Epithelial cell of proximal tubule (primary cell): Measurements from ENCODE around the gene TARS1. TPM values are rescaled to one million over a fixed set of nuclear protein-coding genes. Genes with fewer than 3 reads are reported as not detected.

Experiments used
- DNase-seq: peaks from one replicate; pipeline ENCODE4 v3.0.0-alpha.2; 2011; ENCODE audit warnings: low read depth
- H3K4me3 ChIP-seq: 2 replicates; pipeline ENCODE4 v1.5.1; 2011; ENCODE audit warnings: low read depth, mild to moderate bottlenecking, low read length
- CTCF ChIP-seq: conservative IDR thresholded peaks from 2 replicates; pipeline ENCODE4 v1.5.1; 2012; ENCODE audit warnings: low read depth, mild to moderate bottlenecking, low read length
- total RNA-seq: library from RNA; depleted of rRNA; stranded (reverse); fragments of >200 nt; gene quantifications from 2 replicates; pipeline ENCODE4 v1.2.3, GENCODE V29; 2015

The TARS1 gene
- total RNA-seq, 1 donor from 2014 or later, result 182 TPM

GRCh38 chr5:33438996-33439395 lies 1.8 kb upstream of the TARS1 start:
- H3K4me3 ChIP-seq, result peak overlapping the region; percentile 66
- no peak for DNase-seq
- no peak for TF ChIP-seq CTCF

- no peak for TF ChIP-seq CTCF
- peak overlapping the region; percentile 66 for H3K4me3 ChIP-seq
- no peak for DNase-seq
Observed at GRCh38 chr5:33439905-33440481, 772 bp upstream of the TARS1 start.

- peak; percentile 23 for DNase-seq
- TF ChIP-seq CTCF, result no peak
- H3K4me3 ChIP-seq, result peak overlapping the region; percentile 66
Observed at GRCh38 chr5:33441241-33442177, 744 bp downstream of the TARS1 start.

DNA sequence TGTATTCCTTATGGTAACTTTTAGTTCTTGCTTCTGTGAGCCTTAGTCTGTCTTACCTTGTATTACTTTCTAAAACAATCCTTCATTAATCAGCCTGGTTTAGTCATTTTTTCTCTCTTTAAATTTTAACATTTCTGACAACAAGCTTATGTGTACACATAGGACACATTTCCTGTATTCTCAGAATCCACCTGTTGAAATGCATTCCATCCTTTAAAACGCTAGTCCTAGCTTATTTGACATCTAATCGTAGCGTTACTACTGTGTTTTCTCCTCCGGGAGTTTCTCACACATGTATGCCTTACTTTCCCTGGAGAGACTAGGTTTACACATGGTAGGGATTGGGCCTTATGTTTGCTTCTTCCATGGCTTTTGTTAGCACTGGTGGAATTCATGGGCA lies 3.8 kb downstream of the TARS1 start:
- no peak for DNase-seq
- H3K4me3 ChIP-seq, result no peak overlapping the region
- TF ChIP-seq CTCF, result no peak

- no peak for DNase-seq
- no peak for TF ChIP-seq CTCF
- no peak overlapping the region for H3K4me3 ChIP-seq
Observed at GRCh38 chr5:33445798-33446197, 5.0 kb downstream of the TARS1 start.

DNA sequence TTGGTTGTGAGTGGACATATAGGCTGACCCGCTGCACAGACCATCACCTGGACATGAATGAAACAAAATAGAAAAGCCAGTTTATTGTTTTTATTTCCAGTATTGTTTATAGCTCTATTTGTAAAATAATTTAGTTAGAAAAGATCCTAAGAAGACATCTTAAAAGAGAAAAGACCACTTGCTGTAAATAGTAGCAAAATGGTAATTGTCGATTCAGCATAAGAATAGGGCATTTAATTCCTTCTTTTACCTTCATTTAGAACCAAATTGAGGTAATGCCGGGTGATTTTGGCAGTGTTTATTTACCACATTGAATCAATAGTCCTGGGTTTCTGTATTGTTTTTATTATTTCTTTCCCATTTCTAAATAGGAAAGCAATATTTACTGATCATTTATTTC lies 7.4 kb downstream of the TARS1 start:
- no peak for DNase-seq
- no peak overlapping the region for H3K4me3 ChIP-seq
- TF ChIP-seq CTCF, result no peak
